HCT116 (cell line): Measurements from ENCODE around the gene CCDC179. TPM values are rescaled to one million over a fixed set of nuclear protein-coding genes. Genes with fewer than 3 reads are reported as not detected.

Source experiments
- ATAC-seq: fragments of 200-7000 bp; cut with Tn5 transposase; 2 replicates; pipeline ENCODE4 v1.9.1; 2020; ENCODE audit warnings: mild to moderate bottlenecking, moderate library complexity
- BruUV-seq: library from RNA; stranded (reverse); fragments of 400-500 nt; replicated peaks from 2 replicates; lab custom pipeline; 2021; lab: Mats Ljungman, UMichigan
- CTCF ChIA-PET: fragments of 300-600 bp; sonication (Branson Sonifier 250); formaldehyde crosslinking; loops from one replicate; lab custom pipeline; 2021; ENCODE audit warnings: antibody characterized with exemption; lab: Charles Lee
- POLR2A ChIA-PET: fragments of 300-600, 350-600 bp; sonication (Branson Sonifier 250); formaldehyde crosslinking; loops from one replicate; lab custom pipeline; 2021; ENCODE audit warnings: antibody characterized with exemption; lab: Charles Lee
- RAD21 ChIA-PET, 2 experiments: fragments of 300-600 bp; sonication (Branson Sonifier 250); formaldehyde crosslinking; loops; one replicate each; lab custom pipeline; 2023; ENCODE audit warnings: low total read pairs in 2 of 2; ENCODE audit not compliant: uncharacterized antibody in 2 of 2, unreplicated experiment in 2 of 2, low non-redundant PET in 1 of 2; lab: Charles Lee
- DNase-seq: peaks from one replicate; pipeline ENCODE4 v3.0.0-alpha.2; 2010; ENCODE audit warnings: low read depth, low spot score
- H2AFZ ChIP-seq: fragments of 200-600 bp; shearing (Covaris generic), sonication (generic); 2 replicates; pipeline ENCODE4 v1.6.1; 2017; ENCODE audit warnings: low read depth, mixed run types, mixed read lengths, antibody characterized with exemption, low read length; ENCODE audit not compliant: poor library complexity, severe bottlenecking
- H3K27ac ChIP-seq: 2 replicates; pipeline ENCODE4 v1.5.1; 2012; ENCODE audit warnings: low read depth, low read length
- H3K27me3 ChIP-seq: fragments of 200-600 bp; sonication (generic); 2 replicates; pipeline ENCODE4 v1.6.1; 2016; ENCODE audit warnings: mixed run types, low read length, mixed read lengths; ENCODE audit not compliant: insufficient read depth
- H3K36me3 ChIP-seq, 2 experiments: fragments of 200-500 bp in 1 of 2; fragments of 200-600 bp in 1 of 2; sonication (Bioruptor generic) in 1 of 2; sonication (generic) in 1 of 2; 2 replicates each; pipeline versions ENCODE4 v1.5.1 to v1.6.1; 2014 to 2016; ENCODE audit warnings: low read length in 2 of 2, inconsistent platforms in 1 of 2, mixed read lengths in 1 of 2, mixed run types in 1 of 2; ENCODE audit not compliant: insufficient read depth in 2 of 2, control insufficient read depth in 1 of 2
- H3K4me1 ChIP-seq, 2 experiments: fragments of 200-600 bp in 1 of 2; sonication (generic) in 1 of 2; 2 replicates each; pipeline versions ENCODE4 v1.5.1 to v1.6.1; 2012 to 2017; ENCODE audit warnings: low read length in 2 of 2, inconsistent platforms in 1 of 2, mild to moderate bottlenecking in 1 of 2, mixed read lengths in 1 of 2, mixed run types in 1 of 2, moderate library complexity in 1 of 2; ENCODE audit not compliant: insufficient read depth in 2 of 2, control insufficient read depth in 1 of 2
- H3K4me2 ChIP-seq: fragments of 200-600 bp; sonication (generic); 2 replicates; pipeline ENCODE4 v1.6.1; 2017; ENCODE audit warnings: mixed run types, low read length, mixed read lengths
- H3K4me3 ChIP-seq, 2 experiments: fragments of 200-600 bp in 1 of 2; sonication (generic) in 1 of 2; replicated peaks in 1 of 2; 2 replicates each; pipeline ENCODE4 v1.5.1; 2011 to 2016; ENCODE audit warnings: low read length in 2 of 2, control low read depth in 1 of 2, low read depth in 1 of 2, mild to moderate bottlenecking in 1 of 2, mixed read lengths in 1 of 2, mixed run types in 1 of 2
- H3K79me2 ChIP-seq: fragments of 200-600 bp; sonication (generic); 2 replicates; pipeline ENCODE4 v1.6.1; 2017; ENCODE audit warnings: mild to moderate bottlenecking, mixed run types, low read length, moderate library complexity, mixed read lengths; ENCODE audit not compliant: insufficient read depth
- H3K9ac ChIP-seq: fragments of 200-600 bp; sonication (generic); 2 replicates; pipeline ENCODE4 v1.6.1; 2016; ENCODE audit warnings: low read length, mixed read lengths
- H3K9me2 ChIP-seq: fragments of 200-600 bp; sonication (generic), shearing (Covaris generic); 2 replicates; pipeline ENCODE4 v1.6.1; 2017; ENCODE audit warnings: mixed run types, mild to moderate bottlenecking, moderate library complexity; ENCODE audit not compliant: insufficient read depth
- H3K9me3 ChIP-seq, 2 experiments: fragments of 200-500 bp in 1 of 2; fragments of 200-600 bp in 1 of 2; sonication (Bioruptor generic) in 1 of 2; sonication (generic) in 1 of 2; 2 replicates each; pipeline ENCODE4 v1.6.1; 2014 to 2017; ENCODE audit warnings: low read length in 2 of 2, mixed read lengths in 2 of 2, inconsistent platforms in 1 of 2, low read depth in 1 of 2, mild to moderate bottlenecking in 1 of 2, mixed run types in 1 of 2, moderate library complexity in 1 of 2; ENCODE audit not compliant: control insufficient read depth in 1 of 2, insufficient read depth in 1 of 2
- H4K20me1 ChIP-seq: fragments of 200-600 bp; sonication (generic), shearing (Covaris generic); 2 replicates; pipeline ENCODE4 v1.6.1; 2017; ENCODE audit warnings: mixed run types, mild to moderate bottlenecking, moderate library complexity; ENCODE audit not compliant: insufficient read depth
- CBX3 ChIP-seq: IDR thresholded peaks from 2 replicates; pipeline ENCODE4 v1.6.1; 2012; ENCODE audit warnings: low read depth
- CEBPB ChIP-seq: IDR thresholded peaks from 2 replicates; pipeline ENCODE4 v1.6.1; 2012; ENCODE audit warnings: low read depth
- EGR1 ChIP-seq: IDR thresholded peaks from 2 replicates; pipeline ENCODE4 v1.6.1; 2012; ENCODE audit warnings: low read depth
- ELF1 ChIP-seq: IDR thresholded peaks from 2 replicates; pipeline ENCODE4 v1.6.1; 2012; ENCODE audit warnings: low read depth, borderline replicate concordance
- EZH2 ChIP-seq: fragments of 200-600 bp; sonication (generic); IDR thresholded peaks from 2 replicates; pipeline ENCODE4 v1.6.1; 2017; ENCODE audit warnings: antibody characterized with exemption, mixed run types
- JUND ChIP-seq: IDR thresholded peaks from 2 replicates; pipeline ENCODE4 v1.6.1; 2012
- POLR2A ChIP-seq: IDR thresholded peaks from 2 replicates; pipeline ENCODE4 v1.7.0; 2011; ENCODE audit warnings: borderline replicate concordance; ENCODE audit not compliant: insufficient read depth, insufficient read length; ENCODE audit errors: extremely low read depth
- POLR2AphosphoS5 ChIP-seq: IDR thresholded peaks from 2 replicates; pipeline ENCODE4 v1.6.1; 2011; ENCODE audit warnings: mild to moderate bottlenecking, low read depth, low read length, moderate library complexity
- REST ChIP-seq: IDR thresholded peaks from 2 replicates; pipeline ENCODE4 v1.6.1; 2012; ENCODE audit warnings: low read depth
- SIN3A ChIP-seq: IDR thresholded peaks from 2 replicates; pipeline ENCODE4 v1.6.1; 2012; ENCODE audit warnings: low read depth
- SP1 ChIP-seq: IDR thresholded peaks from 2 replicates; pipeline ENCODE4 v1.6.1; 2012; ENCODE audit warnings: low read depth
- ZFX ChIP-seq: fragments of 450-650 bp; IDR thresholded peaks from 2 replicates; pipeline ENCODE4 v1.6.1; 2017
- ZNF274 ChIP-seq: fragments of 200-500 bp; sonication (Bioruptor generic); IDR thresholded peaks from 2 replicates; pipeline ENCODE4 v1.6.1; 2014; ENCODE audit warnings: mild to moderate bottlenecking, low read depth, low read length, inconsistent platforms
- intact Hi-C: fragments of 100-400 bp; cut with micrococcal nuclease; formaldehyde crosslinking; loops from 2 replicates; pipeline ENCODE4 v1.10.0; 2022
- total RNA-seq: library from RNA; stranded (reverse); gene quantifications from one replicate; pipeline ENCODE4 v1.2.1, GENCODE V29; 2021; ENCODE audit not compliant: unreplicated experiment
- TF ChIP-seq, protein P1 (sequence below): IDR thresholded peaks from 2 replicates; pipeline ENCODE4 v1.6.1; 2011; ENCODE audit warnings: mild to moderate bottlenecking, low read length, moderate library complexity; ENCODE audit not compliant: insufficient replicate concordance; ENCODE audit errors: extremely low read depth
- TF ChIP-seq, protein P2 (sequence below): IDR thresholded peaks from 2 replicates; pipeline ENCODE4 v1.6.1; 2012
- TF ChIP-seq, protein P3 (sequence below): IDR thresholded peaks from 2 replicates; pipeline ENCODE4 v1.6.1; 2012
- TF ChIP-seq, protein P4 (sequence below), 3 experiments: fragments of 200-600 bp in 1 of 3; sonication (generic) in 1 of 3; IDR thresholded peaks in 2 of 3; conservative IDR thresholded peaks in 1 of 3; 2 replicates each; pipeline ENCODE4 v1.5.1; 2012 to 2017; ENCODE audit warnings: low read depth in 2 of 3, low read length in 2 of 3, antibody characterized with exemption in 1 of 3, borderline replicate concordance in 1 of 3, control low read depth in 1 of 3, mild to moderate bottlenecking in 1 of 3, mixed read lengths in 1 of 3, mixed run types in 1 of 3, moderate library complexity in 1 of 3; ENCODE audit not compliant: insufficient read depth in 1 of 3

The CCDC179 gene
- total RNA-seq, 1 experiment from 2014 or later, result not detected

- CTCF ChIA-PET, result no interaction called here
- TF ChIP-seq POLR2A (no peak), REST (no peak), ZNF274 (no peak), SP1 (no peak), EGR1 (no peak), ZFX (no peak), JUND (no peak), CBX3 (no peak), ELF1 (no peak), EZH2 (no peak), CEBPB (no peak), SIN3A (no peak), POLR2AphosphoS5 (no peak)
- TF ChIP-seq, protein P1, sequence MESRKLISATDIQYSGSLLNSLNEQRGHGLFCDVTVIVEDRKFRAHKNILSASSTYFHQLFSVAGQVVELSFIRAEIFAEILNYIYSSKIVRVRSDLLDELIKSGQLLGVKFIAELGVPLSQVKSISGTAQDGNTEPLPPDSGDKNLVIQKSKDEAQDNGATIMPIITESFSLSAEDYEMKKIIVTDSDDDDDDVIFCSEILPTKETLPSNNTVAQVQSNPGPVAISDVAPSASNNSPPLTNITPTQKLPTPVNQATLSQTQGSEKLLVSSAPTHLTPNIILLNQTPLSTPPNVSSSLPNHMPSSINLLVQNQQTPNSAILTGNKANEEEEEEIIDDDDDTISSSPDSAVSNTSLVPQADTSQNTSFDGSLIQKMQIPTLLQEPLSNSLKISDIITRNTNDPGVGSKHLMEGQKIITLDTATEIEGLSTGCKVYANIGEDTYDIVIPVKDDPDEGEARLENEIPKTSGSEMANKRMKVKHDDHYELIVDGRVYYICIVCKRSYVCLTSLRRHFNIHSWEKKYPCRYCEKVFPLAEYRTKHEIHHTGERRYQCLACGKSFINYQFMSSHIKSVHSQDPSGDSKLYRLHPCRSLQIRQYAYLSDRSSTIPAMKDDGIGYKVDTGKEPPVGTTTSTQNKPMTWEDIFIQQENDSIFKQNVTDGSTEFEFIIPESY, result no peak
- TF ChIP-seq, protein P2, sequence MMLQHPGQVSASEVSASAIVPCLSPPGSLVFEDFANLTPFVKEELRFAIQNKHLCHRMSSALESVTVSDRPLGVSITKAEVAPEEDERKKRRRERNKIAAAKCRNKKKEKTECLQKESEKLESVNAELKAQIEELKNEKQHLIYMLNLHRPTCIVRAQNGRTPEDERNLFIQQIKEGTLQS, result no peak
- TF ChIP-seq, protein P3, sequence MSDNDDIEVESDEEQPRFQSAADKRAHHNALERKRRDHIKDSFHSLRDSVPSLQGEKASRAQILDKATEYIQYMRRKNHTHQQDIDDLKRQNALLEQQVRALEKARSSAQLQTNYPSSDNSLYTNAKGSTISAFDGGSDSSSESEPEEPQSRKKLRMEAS, result no peak
- TF ChIP-seq, protein P4, sequence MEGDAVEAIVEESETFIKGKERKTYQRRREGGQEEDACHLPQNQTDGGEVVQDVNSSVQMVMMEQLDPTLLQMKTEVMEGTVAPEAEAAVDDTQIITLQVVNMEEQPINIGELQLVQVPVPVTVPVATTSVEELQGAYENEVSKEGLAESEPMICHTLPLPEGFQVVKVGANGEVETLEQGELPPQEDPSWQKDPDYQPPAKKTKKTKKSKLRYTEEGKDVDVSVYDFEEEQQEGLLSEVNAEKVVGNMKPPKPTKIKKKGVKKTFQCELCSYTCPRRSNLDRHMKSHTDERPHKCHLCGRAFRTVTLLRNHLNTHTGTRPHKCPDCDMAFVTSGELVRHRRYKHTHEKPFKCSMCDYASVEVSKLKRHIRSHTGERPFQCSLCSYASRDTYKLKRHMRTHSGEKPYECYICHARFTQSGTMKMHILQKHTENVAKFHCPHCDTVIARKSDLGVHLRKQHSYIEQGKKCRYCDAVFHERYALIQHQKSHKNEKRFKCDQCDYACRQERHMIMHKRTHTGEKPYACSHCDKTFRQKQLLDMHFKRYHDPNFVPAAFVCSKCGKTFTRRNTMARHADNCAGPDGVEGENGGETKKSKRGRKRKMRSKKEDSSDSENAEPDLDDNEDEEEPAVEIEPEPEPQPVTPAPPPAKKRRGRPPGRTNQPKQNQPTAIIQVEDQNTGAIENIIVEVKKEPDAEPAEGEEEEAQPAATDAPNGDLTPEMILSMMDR (IDR thresholded peaks at IDR 0.05 in 2 of 3, conservative IDR thresholded peaks at IDR 0.05 in 1 of 3; ENCODE audit: borderline replicate concordance in 1 of 3, insufficient read depth in 1 of 3, low read depth in 2 of 3, low read length in 2 of 3), result no peak
- H3K4me1 ChIP-seq, result no peaks in the 10 kb centered on the region
- no peak overlapping the region for H3K4me2 ChIP-seq
- no peak overlapping the region for H2AFZ ChIP-seq
- DNase-seq (no peak), ATAC-seq (no peak)
- H3K9me3 ChIP-seq, result no peaks in the 10 kb centered on the region
- no peaks in the 10 kb centered on the region for H3K9me2 ChIP-seq
- H3K9ac ChIP-seq, result no peak overlapping the region
- no peaks in the 10 kb centered on the region for H3K36me3 ChIP-seq
- H3K27me3 ChIP-seq, result no peaks in the 10 kb centered on the region
- no peaks in the 10 kb centered on the region for H4K20me1 ChIP-seq
- H3K79me2 ChIP-seq, result no peaks in the 10 kb centered on the region
- RAD21 ChIA-PET, result no interaction called here
- no TSS peak for BruUV-seq
- no peak overlapping the region for H3K27ac ChIP-seq
- intact Hi-C loops, result no loop called here
- POLR2A ChIA-PET, result no interaction called here
- no peak overlapping the region for H3K4me3 ChIP-seq
Observed at GRCh38 chr11:22869325-22869724, 9.1 kb upstream of the CCDC179 start.
